ENCODE results near the gene TRIP6.

Gene TRIP6

DNA sequence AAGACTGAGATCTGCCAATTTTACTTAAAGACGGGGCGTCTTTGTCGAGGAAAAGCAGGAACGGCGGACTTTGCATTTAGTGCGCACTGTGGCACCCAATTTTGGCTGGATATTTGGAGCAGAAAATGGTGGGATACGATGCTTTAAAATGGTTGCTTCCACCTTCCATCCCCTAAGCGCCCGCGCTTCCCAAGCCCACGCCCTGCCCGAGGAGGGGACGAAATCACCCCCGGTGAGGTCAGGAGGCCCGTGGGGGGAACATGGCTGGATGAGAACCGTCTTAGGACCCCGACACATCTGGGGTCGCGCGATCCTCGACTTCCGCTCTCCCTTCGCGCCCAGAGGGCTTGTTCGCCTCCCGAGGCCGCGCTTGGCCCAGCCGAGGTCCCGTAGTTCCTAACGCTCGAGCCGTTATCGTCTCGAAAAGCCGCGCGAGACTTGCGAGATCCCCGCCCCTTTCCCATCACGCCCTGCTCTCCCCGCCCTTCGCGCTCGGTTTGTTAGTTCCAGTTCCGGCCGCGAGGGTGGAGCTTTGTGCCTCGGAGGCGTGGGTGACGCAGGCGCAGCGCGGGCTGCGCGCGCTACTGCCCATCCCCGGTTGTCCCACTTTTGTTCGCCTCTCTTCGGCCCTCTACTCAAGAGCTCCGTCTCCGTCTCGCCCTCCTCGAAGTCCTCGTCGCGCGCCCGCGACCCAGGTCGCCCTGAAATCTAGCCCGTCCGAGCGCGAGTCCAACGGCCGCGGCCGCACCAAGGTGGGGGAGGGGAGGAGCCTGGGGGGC lies 7.6 kb downstream of the TRIP6 start, which contains the start of gene SRRT:
Gene SRRT (plus strand): TSS at position 527 of the 779 bp plus-strand sequence. CDS start 488 bp downstream, outside the sequence.
- peak; percentile 91 to 96 for DNase-seq

DNA sequence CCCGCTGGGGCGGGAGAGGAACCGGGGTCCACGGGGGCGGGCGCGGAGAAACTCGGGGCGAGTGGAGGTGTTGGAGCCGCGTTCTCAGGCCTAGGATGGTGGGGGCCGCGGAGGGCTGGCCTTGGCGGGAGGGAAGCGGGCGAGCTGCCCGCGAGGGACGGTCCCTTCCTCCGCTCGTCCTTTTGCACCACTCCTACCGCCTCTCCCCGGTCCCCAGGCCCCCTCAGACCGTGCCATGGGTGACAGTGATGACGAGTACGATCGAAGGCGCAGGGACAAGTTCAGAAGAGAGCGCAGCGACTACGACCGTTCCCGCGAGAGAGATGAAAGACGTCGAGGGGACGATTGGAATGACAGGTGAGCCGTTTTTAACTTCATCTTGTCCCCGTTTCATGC lies 8.2 kb downstream of the TRIP6 start:
- DNase-seq = no peak

DNA sequence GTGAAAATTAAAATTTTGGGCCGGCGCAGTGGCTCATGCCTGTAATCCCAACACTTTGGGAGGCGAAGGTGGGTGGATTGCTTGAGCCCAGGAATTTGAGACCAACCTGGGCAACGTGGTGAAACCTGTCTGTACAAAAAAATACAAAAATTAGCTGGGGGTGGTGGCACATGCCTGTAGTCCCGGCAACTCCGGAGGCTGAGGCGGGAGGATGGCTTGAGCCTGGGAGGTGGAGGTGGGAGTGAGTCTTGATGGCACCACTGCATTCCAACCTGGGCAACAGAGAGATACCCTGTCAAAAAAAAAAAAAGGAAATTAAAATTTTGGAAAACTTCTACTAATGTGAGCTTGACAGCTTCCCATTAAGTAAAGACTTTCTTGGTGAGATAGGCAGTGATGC lies 10.8 kb downstream of the TRIP6 start:
- DNase-seq = no peak

DNA sequence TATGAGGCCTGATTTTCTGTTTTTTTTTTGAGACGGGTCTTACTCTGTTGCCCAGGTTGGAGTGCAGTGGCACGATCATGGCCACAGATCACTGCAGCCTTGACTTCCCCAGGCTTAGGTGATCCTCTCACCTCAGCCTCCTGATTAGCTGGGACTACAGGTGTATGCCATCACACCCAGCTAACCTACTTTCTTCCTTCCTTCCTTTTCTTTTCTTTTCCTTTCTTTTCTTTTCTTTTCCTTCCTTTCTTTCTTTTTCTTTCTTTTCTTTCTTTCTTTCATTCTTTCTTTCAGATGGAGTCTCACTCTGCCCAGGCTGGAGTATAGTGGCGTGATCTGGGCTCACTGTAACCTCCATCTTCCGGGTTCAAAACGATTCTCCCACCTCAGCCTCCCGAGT lies 11.5 kb downstream of the TRIP6 start:
- no peak for DNase-seq

DNA sequence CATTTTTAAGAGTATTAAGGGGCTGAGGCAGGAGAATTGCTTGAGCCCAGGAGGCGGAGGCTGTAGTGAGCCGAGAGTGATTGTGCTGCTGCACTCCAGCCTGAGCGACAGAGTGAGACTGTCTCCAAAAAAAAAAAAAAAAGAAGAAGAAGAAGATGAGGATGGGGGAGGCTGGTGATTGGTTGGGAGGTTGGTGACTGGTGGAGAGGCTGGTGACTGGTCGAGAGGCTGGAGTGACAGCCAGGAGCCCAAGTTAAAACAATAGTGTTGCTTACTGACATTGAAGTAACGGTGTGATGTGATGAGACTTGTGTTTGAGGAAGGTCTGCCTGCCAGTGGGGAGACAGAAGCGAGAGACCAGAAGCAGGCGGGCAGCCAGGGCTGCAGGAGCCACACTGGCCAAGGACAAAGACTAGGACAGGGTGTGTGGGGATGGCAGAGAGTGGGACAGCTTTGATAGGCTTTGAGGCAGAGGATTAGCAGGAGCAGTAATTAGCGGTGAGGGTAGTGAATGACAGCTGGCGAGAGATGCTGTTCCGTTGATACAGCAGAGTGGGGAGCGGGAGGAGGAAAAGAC lies 12.6 kb downstream of the TRIP6 start:
- DNase-seq = no peak

DNA sequence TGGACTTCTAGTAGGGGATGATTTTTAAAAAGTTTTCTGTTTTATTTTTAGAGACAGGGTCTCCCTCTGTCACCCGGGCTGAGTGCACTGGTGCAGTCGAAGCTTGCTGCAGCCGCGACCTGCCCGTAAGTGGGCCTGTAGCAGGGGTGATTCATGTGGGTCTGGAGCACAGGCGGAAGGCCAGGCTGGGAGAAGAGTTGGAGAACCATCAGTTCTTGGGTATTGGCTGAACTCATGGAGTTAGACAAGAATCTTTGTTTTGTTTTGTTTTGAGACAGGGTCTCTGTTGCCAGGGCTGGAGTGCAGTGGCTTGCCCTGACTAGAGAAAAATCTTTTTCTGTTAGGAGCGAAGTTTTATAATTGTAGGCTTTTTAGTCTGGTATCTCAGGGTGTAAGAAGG lies 13.5 kb downstream of the TRIP6 start:
- DNase-seq = no peak

DNA sequence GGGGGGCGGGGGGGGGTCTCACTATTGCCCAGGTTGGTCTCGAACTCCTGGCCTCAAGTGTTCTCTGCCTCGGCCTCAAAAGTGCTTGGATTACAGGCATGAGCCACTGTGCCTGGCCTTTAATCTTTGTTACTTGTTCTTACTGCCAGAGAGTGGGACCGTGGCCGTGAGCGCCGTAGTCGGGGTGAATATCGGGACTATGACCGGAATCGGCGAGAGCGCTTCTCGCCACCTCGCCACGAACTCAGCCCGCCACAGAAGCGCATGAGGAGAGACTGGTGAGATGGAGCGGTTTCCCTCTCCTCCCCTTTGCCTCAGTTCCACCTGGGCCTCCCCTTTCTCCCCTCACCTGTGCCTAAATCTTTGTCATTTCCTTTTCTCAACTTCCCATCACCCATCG lies 13.9 kb downstream of the TRIP6 start:
- DNase-seq = no peak

DNA sequence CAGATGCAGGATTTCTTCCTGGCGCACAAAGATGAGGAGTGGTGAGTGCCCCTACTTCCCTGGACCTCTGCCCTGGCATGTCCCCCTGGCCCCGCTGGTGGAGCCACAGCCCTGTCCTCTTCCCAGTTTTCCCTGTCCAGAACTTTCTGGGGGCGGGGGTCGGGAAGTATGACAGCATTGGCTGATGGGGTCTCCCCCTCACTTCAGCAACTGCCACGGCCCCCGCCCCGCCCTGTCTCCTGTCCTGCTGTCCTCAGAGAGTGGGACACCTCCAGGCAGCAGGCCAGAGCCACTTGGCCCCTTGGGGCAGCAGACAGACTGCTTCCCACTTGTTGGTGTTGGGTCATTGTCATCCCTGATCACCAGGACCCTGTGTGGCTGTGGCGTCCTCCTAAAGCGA lies 15.0 kb downstream of the TRIP6 start:
- no peak for DNase-seq

DNA sequence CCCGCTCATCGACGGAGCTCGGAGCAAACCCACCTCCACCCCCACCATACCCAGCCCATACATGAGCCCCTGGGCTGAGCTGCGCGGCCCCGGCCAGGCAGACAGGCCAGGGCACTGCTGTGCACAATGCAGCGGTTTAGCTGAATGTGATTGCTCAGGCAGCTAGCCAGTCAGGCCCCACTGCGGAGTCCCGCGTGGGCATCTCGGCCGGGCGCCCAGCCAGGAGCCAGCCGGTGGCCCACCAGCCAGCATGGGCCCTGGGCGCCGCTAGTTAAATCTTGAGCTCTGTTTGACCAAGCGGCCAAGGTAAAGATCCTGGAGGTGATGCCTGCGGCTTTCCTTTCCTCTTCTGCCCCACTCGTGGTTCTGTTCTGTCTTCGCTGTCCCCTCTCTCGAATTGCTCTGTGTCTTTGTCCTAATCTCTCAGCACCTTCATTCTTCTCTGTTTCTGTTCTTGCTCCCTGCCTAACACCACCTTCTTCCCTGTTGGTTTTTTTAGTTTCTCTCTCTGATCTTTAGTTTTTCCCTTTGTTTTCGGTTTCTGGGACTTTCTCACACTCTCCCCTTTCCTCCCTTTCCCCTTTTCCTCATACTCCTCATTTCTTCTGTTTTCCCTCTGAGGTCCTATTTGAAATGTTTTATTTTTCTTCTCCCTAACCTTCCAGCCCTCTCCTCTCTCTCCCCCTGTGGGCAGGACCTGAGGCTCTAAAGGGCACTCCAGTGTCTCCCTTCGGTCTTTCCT lies 15.8 kb downstream of the TRIP6 start:
- DNase-seq = no peak

DNA sequence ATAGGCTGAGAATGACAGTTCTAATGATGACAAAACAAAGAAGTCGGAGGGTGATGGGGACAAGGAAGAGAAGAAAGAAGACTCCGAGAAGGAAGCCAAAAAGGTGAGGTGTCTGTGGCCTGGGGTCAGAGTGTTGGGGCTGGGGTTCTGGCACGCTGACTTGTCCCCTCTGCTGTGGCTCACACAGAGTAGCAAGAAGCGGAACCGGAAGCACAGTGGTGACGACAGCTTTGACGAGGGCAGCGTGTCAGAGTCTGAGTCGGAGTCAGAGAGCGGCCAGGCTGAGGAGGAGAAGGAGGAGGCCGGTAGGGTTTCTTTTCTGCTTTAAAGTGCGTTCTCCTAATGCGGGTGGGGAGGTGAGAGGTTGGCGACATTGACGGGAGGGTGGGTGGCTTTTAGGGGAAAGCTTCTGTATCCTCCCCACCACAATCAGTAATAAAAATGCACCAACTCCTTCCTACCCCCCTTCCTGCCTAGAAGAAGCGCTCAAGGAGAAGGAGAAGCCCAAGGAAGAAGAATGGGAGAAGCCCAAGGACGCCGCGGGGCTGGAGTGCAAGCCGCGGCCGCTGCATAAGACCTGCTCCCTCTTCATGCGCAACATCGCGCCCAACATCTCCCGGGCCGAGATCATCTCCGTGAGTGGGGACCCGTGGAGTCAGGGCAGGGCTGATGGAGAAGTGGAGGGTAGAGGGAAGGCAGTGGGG lies 17.7 kb downstream of the TRIP6 start:
- no peak for DNase-seq

DNA sequence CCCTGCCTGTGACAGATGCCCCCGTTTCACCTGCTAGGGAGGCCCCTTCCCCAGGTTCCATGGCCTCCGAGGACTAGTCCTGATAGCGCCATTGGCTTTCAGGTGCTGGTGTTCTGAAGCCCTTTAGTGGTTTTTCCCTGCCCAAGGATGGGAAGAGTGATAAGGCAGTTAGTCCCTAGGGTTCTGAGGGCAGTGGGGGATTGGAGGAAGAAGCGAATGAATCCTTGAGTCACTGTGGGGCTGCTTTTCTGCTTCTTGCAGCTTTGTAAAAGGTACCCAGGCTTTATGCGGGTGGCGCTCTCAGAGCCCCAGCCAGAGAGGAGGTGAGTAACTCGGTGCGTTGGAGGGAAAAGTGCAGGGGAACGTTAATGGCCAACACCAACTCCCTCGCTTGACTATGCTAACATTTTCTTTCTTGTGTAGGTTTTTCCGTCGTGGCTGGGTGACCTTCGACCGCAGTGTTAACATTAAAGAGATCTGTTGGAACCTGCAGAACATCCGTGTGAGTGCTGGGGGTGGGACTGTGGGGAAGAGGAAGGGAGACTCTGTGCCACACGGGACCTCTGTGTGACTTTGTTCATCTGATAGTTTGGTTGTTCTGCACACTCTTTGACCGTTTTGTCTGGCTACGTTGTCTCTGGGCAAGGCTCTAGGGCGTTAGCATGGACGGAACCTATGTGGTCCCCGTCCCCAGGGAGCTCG lies 18.4 kb downstream of the TRIP6 start:
- no peak for DNase-seq

DNA sequence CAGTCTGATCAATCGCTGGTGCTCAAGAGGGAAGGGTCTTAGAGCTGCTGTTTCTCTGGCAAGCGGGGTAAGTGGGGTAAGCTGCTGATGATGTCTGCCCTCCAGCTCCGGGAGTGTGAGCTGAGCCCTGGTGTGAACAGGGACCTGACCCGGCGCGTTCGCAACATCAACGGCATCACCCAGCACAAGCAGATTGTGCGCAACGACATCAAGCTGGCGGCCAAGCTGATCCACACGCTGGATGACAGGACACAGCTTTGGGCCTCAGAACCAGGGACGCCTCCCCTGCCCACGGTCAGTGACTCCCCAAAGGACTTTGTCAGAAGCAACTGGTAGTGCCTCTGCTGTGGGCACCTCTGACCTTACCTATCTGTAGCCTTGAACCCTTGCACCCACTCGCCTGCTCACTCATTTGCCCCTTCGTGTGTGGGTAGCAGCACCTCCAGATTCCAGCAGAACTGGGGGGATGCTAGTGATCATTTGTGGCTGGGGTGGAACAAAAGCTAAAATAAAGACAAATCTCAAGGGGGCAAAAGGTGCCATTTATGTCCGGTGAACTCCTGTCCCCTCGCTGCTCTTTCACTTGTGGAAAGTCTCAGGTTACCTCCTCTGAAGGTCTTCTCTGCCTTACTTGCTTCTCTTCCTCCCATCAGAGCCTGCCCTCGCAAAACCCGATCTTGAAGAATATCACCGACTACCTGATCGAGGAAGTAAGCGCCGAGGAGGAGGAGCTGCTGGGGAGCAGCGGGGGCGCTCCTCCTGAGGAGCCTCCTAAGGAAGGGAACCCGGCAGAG lies 19.2 kb downstream of the TRIP6 start:
- DNase-seq = no peak

DNA sequence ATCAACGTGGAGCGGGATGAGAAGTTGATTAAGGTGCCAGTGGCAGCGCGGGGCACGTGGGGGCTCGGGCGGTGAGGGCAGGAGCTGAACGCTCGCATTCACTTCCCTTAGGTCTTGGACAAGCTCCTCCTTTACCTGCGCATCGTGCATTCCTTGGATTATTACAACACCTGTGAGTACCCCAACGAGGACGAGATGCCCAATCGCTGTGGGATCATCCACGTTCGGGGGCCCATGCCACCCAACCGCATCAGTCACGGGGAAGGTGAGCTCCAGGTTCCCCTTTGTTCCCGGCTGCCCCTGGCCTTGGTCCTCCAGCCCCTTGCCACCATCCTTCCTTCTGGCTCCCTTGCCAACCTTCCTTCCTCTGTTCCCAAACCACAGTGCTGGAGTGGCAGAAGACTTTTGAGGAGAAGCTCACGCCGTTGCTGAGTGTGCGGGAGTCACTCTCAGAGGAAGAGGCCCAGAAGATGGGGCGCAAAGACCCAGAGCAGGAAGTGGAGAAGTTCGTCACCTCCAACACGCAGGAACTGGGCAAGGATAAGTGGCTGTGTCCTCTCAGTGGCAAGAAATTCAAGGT lies 19.8 kb downstream of the TRIP6 start:
- DNase-seq = no peak

DNA sequence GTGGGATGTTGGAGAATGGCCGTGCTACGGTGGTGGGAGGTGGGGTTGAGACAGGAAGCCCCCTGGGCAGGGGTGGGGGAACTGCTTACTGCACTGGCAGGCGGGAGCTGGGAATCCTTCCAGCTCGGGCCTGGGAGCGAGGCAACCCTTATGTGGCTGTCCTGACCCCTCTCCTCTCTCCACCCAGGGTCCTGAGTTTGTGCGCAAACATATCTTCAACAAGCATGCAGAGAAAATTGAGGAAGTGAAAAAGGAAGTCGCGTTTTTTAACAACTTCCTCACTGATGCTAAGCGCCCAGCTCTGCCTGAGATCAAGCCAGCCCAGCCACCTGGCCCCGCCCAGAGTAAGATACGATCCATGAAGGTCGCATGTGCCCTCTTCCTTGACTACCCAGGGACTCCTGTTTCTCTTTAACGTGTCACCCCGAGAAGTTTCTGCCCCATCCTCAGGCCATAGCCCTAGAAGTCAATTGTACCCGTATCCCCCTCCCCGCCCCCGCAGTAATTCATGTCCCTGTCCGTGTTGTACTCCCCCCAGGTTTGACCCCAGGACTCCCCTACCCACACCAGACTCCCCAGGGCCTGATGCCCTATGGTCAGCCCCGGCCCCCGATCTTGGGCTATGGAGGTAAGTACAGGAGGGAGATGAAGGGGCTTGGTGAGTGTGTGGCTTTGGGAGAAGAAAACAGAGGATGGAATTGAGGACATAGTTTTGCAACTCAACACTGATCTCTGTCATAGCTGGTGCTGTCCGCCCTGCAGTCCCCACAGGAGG lies 20.5 kb downstream of the TRIP6 start:
- peak; percentile 46 to 52 for DNase-seq

DNA sequence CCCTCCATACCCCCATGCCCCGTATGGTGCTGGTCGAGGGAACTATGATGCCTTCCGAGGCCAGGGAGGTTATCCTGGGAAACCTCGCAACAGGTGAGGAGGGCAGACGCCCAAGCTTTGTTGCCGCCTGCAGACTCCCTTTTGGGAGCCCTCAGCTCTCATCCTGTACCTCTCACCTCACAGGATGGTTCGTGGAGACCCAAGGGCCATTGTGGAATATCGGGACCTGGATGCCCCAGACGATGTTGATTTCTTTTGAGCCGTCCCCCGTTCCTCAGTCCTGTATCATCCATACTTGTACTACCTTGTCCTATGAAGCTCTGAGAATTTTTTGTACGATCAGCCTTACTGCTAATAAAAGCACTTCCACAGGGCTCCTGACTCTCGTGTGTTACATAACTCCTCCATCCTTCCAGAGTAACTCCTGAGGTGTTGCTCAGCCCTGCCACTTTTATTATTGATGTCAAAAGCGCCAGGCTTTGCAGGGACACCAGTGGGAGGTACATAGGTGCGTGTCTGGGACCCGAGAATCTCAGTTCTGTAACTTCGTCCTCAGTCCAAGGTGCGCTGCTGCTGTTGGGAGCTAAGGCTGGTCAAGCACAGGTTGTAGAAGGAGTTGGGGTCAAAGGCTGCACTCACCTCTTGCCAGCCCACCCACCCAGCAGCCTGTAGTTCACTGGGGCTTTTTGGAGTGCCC lies 21.3 kb downstream of the TRIP6 start:
- DNase-seq = no peak

DNA sequence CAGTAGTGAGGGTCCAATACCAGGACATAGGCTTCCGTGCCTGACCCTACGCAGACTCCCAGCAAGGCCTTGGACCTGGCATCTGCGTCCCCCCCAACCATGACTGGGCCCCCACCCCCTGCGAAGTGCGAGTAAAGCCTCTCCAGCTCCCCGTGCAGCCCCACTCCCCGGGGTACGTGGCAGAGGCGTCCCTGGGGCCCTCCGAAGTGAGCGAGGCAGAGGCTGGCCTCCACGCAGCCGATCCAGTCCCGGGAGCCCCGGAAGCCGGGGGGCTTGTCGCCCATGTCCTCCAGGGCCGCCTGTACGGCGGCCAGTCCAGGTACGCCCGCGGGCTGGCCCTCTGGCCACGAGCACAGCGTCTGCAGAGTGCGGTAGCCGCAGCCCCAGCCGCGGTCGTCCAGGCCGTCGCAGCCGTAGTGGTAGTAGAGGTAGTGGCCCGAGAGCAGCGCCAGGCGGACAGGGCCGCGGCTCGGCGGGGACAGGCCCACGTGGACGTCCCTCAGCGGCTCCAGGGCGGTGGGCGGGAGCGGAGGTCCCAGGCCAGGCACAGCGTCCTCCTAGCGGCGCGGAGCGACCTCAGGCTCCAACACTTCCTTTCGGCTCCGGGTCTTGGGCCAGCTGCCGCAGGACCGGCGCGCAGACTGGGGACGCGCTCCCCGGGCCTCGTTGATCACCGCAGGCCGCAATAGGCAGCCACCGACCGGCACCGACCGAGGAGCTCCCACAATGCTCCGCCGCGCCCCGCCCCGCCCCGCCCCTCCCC lies 22.0 kb downstream of the TRIP6 start, which contains the start of gene UFSP1:
Gene UFSP1 (minus strand): TSS at position 728 of the 763 bp plus-strand sequence. CDS start 444 bp downstream, at position 284.
- DNase-seq = no peak

DNA sequence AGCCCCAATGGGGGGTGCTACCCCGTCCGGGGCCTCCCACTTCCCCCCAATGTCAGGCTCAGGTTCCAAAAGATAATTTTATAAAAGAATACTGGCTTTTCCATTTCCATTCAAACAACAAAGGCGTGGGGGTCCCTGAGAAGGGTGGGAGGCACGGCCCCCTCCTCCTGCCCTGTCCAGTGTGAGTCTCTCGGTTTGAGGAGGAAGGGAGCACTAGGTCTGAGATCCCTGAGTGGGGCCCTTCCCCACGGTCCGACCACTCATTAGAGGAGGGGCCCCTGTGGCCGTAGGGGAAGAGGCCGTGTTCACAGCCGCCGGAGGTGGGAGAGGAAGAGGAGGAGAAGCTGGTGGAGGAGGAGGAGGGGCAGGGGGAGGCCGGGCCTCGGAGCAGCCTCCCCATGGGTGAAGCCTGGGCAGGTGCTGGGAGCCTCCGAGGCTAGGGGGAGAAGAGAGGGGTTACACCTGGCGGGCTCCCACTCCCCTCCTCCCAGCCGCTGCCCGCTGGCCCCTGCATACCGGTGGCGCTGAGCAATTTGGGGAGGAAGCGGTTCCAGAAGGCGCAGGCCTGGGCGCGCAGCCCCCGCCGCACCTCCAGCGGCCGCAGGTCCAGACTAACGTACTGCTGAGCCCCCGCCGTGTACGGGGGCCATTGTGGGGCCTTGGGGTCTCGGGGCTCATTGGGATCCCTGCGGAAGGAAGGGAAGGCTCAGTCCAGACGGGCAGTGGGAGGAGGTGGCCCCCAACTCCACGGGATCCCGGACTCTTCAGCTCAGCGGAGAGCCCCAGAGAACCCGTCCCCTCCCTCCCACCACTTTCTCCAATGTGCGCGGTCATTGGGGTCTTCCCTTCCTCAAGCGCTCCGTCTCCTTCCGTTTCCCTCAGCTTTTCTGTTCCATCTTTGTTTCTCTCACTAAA lies 23.7 kb downstream of the TRIP6 start:
- no peak for DNase-seq
